ENCODE data around the gene EMILIN3.

EMILIN3 gene

DNA sequence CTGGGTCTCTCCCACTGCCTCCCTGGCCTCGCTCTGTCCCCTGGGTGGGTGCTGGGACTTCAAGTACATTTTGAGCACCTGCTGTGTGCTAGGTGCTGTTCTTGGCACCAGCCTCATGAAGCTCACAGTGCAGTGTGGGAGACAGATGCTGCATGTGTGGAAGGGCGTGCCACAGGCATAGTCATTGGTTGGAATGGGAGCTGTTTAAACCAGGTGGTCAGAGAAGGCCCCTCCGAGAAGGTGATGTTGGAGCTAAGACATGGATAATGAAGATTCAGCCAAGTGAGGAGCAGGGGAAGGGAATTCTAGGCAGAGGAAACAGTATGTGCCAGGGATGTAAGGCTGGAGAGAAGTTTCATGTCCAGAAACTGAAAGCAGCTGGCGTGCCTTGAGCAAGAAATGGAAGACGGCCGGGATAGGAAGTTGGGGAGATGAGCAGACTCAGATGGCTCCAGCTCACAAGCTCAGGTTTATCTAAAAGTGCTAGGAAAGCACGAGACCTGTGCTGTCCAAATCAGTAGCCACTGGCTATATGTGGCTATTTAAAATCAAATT is 16.1 kb downstream of the EMILIN3 start:
- no peaks in the 10 kb centered on the region for H3K9me3 Mint-ChIP-seq
- no peaks in the 10 kb centered on the region for H3K4me1 Mint-ChIP-seq (ENCODE audit: low read depth)
- H3K27ac Mint-ChIP-seq, result no peak overlapping the region
- H3K36me3 Mint-ChIP-seq (ENCODE audit: low read depth), result no peaks in the 10 kb centered on the region
- no peak overlapping the region for H3K4me3 Mint-ChIP-seq
- no peaks in the 10 kb centered on the region for H3K27me3 Mint-ChIP-seq (ENCODE audit: low read depth)

DNA sequence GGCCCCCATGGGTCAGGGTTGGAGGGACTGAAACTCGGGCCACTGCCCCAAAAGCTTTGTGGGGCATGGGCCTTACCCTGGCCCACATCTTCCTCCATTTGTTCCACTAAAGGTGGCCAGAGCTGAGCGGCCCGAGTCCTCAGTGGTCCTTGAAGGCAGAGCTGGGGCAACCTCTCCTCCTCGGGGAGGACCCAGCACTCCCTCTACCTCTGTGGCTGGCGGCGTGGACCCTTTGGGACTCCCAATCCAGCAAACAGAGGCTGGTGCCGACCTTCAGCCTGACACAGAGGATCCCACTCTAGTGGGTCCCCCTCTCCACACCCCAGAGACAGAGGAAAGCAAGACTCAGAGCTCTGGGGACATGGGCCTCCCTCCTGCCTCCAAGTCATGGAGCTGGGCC is 16.7 kb downstream of the EMILIN3 start:
- Mint-ChIP-seq H3K27me3 (ENCODE audit: low read depth) (no peaks in the 10 kb centered on the region), H3K36me3 (ENCODE audit: low read depth) (no peaks in the 10 kb centered on the region), H3K4me1 (ENCODE audit: low read depth) (no peaks in the 10 kb centered on the region), H3K27ac (no peak overlapping the region), H3K9me3 (no peaks in the 10 kb centered on the region), H3K4me3 (no peak overlapping the region)

DNA sequence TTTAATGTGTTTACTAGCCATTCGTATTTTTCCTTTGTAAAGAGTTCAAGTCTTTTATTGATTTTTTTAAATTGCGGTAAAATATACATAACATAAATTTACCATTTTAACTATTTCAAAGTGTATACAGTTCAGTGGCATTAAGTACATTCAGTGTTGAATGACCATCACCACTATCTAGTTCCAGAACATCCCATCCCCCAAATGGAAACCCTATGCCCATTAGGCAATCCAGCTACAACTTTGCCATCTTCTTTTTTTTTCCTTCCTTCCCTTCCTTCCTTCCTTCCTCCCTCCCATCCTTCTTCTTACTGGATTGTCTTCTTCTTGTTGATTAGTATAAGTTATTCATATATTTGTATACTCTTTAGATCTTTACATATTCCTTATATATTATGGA is 17.4 kb downstream of the EMILIN3 start:
- Mint-ChIP-seq H3K9me3 (no peaks in the 10 kb centered on the region), H3K27me3 (ENCODE audit: low read depth) (no peaks in the 10 kb centered on the region), H3K36me3 (ENCODE audit: low read depth) (no peaks in the 10 kb centered on the region), H3K4me1 (ENCODE audit: low read depth) (no peaks in the 10 kb centered on the region), H3K27ac (no peak overlapping the region), H3K4me3 (no peak overlapping the region)

DNA sequence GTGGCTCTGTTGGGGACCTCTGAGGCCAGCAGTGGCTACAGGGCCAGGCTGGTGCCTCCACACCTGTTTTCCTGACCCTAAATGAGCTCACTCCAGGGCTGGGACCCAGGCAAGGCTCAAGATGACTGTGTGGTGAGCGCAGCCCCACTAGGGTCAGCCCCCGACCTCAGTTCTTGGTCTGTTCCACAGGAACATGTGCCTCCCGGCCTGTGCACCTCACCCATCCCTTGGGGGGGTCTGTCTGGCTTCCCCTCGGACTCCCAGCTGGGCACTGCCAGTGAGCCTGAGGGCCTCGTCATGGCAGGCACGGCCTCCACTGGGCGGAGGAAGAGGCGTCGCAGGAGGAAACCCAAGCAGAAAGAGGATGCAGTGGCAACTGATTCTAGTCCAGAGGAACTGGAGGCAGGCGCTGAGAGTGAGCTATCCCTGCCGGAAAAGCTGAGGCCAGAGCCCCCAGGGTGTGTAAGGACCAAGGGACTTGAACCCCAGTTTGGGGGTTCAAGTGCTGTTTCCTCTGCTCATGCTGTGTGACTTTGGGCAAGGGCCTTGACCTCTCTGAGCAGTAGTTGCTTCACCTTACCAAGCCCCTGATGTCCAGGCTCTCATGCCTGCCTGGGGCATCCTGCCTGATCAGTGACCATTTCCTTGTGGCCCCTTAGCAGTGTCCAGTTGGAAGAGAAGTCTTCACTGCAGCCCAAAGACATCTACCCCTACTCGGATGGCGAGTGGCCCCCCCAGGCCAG is 18.0 kb downstream of the EMILIN3 start:
- Mint-ChIP-seq H3K4me1 (ENCODE audit: low read depth) (no peaks in the 10 kb centered on the region), H3K27ac (no peak overlapping the region), H3K9me3 (no peaks in the 10 kb centered on the region), H3K36me3 (ENCODE audit: low read depth) (no peaks in the 10 kb centered on the region), H3K27me3 (ENCODE audit: low read depth) (no peaks in the 10 kb centered on the region), H3K4me3 (no peak overlapping the region)

DNA sequence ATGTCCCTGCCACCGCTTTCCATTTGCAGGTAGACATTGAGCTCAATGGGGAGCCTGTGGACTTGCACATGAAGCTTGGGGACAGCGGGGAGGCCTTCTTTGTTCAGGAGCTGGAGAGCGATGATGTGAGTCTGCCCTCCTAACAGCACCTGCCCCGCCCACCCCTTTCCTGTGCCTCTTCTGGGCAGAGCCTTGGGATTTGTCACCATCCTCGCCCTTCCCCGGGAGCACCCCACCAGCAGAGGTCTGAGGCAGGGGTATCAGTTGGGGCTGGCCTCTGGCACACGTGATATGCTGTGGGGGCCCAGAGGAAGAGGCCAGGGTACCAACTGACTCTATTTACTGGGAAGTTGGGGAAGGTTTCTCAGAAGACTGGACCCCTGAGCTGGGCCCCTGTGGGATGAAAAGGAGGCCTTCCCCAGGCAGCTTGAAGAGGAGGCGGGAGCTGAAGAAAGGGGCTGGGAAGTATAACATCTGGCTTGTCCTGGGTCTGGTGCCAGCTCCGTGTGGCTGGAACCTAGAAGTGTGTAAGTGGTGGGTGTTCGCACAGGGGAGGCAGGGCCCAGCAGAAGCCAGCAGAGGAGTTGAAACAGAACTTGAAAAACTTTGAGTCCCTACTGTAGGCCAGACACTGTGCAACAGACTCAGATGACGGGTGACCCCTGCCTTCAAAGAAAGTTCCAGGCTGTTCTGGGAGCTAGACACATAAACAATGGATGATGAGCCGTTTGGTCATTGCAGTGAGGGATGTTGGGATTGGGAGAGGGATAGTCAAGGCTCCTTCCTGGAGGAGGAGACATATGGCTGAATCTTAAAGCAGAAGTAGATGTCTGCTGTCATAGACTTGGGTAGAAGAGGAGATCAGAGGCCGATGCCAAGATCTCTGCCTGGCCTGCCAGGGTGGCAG is 18.8 kb downstream of the EMILIN3 start:
- no peaks in the 10 kb centered on the region for H3K4me1 Mint-ChIP-seq (ENCODE audit: low read depth)
- H3K36me3 Mint-ChIP-seq (ENCODE audit: low read depth), result no peaks in the 10 kb centered on the region
- H3K27me3 Mint-ChIP-seq (ENCODE audit: low read depth), result no peaks in the 10 kb centered on the region
- H3K9me3 Mint-ChIP-seq, result no peaks in the 10 kb centered on the region
- H3K27ac Mint-ChIP-seq, result no peak overlapping the region
- H3K4me3 Mint-ChIP-seq, result no peak overlapping the region

DNA sequence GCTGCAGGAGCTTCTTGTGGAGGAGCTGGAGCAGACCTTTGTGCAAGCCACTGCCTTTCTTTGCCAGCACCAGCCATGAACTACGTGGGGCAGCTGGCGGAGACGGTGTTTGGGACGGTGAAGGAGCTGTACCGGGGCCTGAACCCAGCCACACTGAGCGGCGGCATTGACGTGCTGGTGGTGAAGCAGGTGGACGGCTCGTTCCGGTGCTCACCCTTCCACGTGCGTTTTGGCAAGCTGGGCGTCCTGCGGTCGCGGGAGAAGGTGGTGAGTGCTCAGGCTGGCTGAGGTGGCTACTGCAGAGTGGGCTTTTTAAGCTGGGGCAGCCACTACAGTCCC is 20.9 kb downstream of the EMILIN3 start:
- peaks cover 2% of the 10 kb centered on the region for H3K4me1 Mint-ChIP-seq (ENCODE audit: low read depth)
- H3K36me3 Mint-ChIP-seq (ENCODE audit: low read depth), result no peaks in the 10 kb centered on the region
- H3K27ac Mint-ChIP-seq, result no peak overlapping the region
- no peaks in the 10 kb centered on the region for H3K9me3 Mint-ChIP-seq
- H3K27me3 Mint-ChIP-seq (ENCODE audit: low read depth), result no peaks in the 10 kb centered on the region
- H3K4me3 Mint-ChIP-seq, result no peak overlapping the region

DNA sequence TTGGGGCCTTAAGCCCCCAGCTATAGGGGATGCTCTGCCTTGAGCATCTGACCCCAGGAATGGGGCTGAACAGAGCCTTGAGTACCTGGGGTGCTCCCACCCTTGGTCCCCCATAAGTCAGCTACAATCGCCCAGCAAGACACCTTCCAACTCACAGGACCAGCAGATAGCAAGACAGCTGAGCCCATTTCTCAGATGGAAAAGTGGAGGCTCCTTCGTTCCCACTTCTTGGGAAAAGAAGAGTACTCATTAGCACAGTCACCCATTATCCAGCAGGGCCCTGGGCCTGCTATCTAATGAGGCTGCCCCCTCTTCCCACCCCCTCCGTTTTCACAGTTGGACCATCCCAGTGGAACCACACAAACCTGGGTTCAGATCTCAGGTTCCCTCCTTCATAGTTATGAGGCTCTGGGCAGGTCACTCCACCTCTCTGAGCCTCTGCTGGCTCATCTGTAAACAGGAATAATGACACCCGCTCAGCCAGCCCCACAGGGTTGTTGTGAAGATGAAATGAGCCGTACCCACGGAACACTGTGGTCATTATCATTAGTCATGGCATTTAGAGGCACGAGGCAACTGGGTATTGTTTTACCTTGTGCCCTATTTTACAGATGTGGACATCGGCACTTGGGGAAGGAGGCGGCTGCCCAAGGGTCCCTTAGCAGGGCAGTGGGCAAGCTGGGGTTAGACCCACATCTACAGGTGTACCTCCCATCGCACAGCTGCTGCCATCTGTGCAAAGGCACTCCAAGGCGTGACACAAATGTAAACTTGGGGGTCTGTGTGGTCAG is 21.5 kb downstream of the EMILIN3 start:
- peaks cover 5% of the 10 kb centered on the region for H3K4me1 Mint-ChIP-seq (ENCODE audit: low read depth)
- H3K9me3 Mint-ChIP-seq, result no peaks in the 10 kb centered on the region
- H3K36me3 Mint-ChIP-seq (ENCODE audit: low read depth), result no peaks in the 10 kb centered on the region
- H3K27ac Mint-ChIP-seq, result no peak overlapping the region
- H3K4me3 Mint-ChIP-seq, result no peak overlapping the region
- no peaks in the 10 kb centered on the region for H3K27me3 Mint-ChIP-seq (ENCODE audit: low read depth)

DNA sequence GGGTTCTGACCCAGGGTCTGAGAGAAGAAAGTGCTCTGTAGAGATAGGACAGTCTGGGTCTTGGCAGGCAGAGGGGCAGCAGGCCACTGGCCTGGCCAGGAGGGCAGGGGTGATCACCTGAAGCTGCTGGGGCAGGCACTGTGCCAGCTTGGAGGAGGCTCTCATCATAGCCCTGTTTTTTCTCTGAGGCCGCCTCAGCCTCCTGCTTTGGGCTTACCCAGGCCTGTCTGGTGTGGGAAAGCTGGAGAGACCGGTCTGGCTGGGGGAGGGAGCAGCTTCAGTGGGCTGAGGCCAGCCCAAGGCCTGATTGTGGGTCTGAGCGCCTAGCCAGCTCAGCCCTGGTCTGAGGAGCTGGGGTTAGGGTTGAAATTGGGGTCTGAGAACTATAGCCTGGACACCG is 22.1 kb downstream of the EMILIN3 start:
- H3K27me3 Mint-ChIP-seq (ENCODE audit: low read depth), result peaks cover 5% of the 10 kb centered on the region
- H3K4me1 Mint-ChIP-seq (ENCODE audit: low read depth), result peaks cover 10% of the 10 kb centered on the region
- no peak overlapping the region for H3K4me3 Mint-ChIP-seq
- H3K9me3 Mint-ChIP-seq, result no peaks in the 10 kb centered on the region
- H3K27ac Mint-ChIP-seq, result no peak overlapping the region
- no peaks in the 10 kb centered on the region for H3K36me3 Mint-ChIP-seq (ENCODE audit: low read depth)

DNA sequence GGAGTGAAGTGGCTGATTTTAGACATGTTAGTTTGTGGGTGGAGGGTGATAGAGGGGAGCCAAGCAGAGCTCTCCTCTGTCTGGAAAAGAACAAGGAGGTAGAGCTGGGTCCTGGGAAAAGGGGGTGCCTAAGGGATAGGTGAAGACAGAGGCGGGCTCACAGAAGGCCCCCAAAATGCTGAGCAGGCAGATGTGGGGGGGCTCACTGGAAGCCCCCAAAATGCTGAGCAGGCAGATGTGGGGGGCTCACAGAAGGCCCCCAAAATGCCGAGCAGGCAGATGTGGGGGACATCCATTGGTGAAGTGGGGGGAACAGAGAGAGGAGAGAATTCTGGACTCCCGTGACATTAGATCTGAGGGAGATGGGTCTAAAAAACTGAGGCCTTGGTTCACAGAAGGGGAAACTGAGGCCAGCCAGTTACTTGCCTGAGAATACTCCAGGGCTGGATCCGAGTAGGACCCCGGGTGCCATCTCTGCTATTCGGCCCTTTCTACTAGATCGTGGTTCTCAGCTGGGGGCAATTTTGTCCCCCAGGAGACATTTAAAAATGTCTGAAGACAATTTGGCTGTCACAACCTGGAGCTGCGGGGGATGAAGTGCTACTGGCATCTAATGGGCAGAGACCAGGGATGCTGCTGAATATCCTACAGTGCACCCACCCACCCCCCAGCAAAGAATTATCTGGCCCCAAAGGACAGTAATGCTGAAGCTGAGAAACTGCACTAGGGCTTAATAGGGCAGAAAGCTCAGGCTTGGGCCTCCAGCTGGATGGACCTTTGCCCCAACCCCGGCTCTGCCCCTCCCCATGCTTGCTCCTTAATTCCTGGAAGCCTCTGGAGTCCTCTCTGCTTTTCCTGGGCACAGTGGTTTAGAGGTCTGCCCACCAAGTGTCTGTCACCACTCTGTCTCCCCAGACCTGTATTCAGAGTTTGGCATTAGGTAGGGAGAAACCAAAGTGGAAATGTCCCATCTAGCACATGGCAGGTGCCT is 23.8 kb downstream of the EMILIN3 start:
- no peaks in the 10 kb centered on the region for H3K9me3 Mint-ChIP-seq
- H3K27ac Mint-ChIP-seq, result no peak overlapping the region
- H3K4me1 Mint-ChIP-seq (ENCODE audit: low read depth), result peaks cover 11% of the 10 kb centered on the region
- H3K4me3 Mint-ChIP-seq, result no peak overlapping the region
- no peaks in the 10 kb centered on the region for H3K36me3 Mint-ChIP-seq (ENCODE audit: low read depth)
- H3K27me3 Mint-ChIP-seq (ENCODE audit: low read depth), result peaks cover 6% of the 10 kb centered on the region

DNA sequence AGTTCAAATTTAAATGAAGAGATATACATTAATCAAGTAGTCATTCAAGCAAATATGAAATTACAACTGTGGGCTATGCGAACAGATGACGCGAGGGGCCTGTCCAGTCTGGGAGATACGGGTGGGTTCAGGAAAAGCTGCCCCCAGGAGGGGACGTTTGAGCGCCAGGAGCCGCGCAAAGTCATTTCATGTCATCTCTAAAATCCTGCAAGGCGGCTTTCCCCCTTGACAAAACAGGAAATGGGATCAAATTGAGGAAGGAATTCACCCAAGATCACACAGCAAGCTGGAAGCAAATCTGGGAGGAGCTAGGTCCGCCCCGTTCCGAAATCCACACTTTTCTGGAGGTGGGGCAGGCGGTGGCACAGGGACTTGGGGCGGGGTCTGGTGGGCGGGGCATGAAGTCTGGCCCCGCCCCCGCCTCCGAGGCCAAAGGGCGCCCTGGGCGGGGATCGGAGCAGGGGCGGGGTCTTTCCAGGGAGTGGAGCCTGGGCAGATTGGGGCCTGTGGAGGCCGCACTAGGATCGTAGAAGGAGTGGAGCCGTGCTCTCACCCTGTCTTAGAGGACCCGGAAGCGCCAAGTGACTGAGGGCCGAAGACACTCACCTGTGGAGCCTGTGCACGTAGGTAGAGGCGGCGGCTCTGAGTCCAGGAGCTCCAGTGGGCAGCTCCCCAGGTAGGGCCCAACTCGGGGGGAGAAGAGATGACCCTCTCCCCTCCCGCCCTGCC is 26.1 kb downstream of the EMILIN3 start, which contains the start of gene LPIN3:
TSS of gene LPIN3 (plus strand) at position 495 of the 729 bp plus-strand sequence. CDS start 4,983 bp downstream, outside the sequence.
- H3K36me3 Mint-ChIP-seq (ENCODE audit: low read depth), result no peaks in the 10 kb centered on the region
- H3K27ac Mint-ChIP-seq, result peak within 1 kb of the TSS; percentile 70
- H3K4me3 Mint-ChIP-seq, result peak within 1 kb of the TSS; percentile 80
- H3K9me3 Mint-ChIP-seq, result no peaks in the 10 kb centered on the region
- H3K27me3 Mint-ChIP-seq (ENCODE audit: low read depth), result peaks cover 6% of the 10 kb centered on the region
- H3K4me1 Mint-ChIP-seq (ENCODE audit: low read depth), result peaks cover 11% of the 10 kb centered on the region

DNA sequence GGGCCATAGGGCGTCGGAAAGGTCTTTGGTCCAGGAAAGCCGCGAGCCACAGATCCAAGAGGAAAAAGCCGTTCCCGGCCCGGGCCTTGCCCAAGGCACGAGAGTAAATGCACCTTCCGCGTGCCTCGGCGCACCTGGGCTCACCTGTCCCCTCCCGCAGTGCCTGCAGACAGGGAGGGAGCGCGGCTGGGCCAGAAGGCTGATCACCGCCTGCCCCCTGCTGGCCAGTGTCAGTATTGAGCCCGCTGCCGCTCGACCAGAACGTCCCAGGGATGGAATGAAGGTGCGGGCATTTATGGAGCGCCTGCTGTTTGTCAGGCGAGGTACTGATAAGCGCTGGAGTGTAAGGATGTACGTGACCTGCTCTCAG is 26.7 kb downstream of the EMILIN3 start:
- Mint-ChIP-seq H3K27me3 (ENCODE audit: low read depth) (peaks cover 6% of the 10 kb centered on the region), H3K27ac (peak overlapping the region; percentile 70), H3K4me3 (peak overlapping the region; percentile 80), H3K9me3 (no peaks in the 10 kb centered on the region), H3K4me1 (ENCODE audit: low read depth) (peaks cover 11% of the 10 kb centered on the region), H3K36me3 (ENCODE audit: low read depth) (no peaks in the 10 kb centered on the region)

DNA sequence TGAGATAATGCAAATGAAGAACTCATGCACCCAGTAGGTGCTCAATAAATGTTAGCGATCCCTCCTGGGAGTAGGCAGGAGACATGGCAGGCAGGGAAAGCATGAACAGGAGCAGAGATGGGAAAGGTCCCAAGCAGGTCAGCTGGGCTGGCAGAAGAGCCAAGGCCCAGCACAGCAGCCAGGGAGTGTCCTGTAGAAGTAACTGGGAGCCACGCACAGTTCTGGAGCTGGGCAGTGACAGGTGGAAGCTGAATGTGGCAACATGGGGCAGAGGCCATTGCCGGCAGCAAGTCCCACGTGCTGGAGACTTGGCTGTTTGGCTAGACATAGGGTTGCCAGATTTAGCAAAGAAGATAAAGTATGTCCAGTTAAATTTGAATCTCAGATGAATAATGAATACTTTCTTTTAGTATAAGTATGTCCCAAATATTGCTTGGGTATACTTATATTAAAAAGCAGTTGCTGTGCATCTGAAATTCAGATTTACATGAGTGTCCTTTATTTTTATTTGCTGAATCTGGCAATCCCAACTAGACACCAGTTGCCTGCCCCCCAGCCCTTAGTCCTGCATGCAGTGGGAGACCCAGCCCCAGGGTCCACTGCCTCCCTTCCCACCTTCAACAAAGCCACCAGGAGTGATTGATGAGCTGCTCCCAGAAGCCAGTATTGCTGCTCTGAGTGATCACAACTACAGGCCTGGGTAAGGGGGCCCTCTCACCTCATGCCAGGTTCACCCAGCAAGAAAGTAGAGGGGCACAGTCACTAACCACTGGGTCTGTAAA is 29.7 kb downstream of the EMILIN3 start:
- no peaks in the 10 kb centered on the region for H3K36me3 Mint-ChIP-seq (ENCODE audit: low read depth)
- H3K4me1 Mint-ChIP-seq (ENCODE audit: low read depth), result peaks cover 9% of the 10 kb centered on the region
- no peaks in the 10 kb centered on the region for H3K9me3 Mint-ChIP-seq
- no peak overlapping the region for H3K27ac Mint-ChIP-seq
- H3K27me3 Mint-ChIP-seq (ENCODE audit: low read depth), result peaks cover 6% of the 10 kb centered on the region
- H3K4me3 Mint-ChIP-seq, result no peak overlapping the region

Data from T-helper 1 cell treated with Interleukin-12 subunit alpha and Interleukin-12 subunit beta and Interleukin-4 antibody, amounts not matched to agents 30 μg/mL and 1 μg/mL, for 36 hours (primary cell).